GM11168 (cell line): Measurements from ENCODE around the gene IGF2.

Source experiments
- in situ Hi-C: fragments of 300-500 bp; cut with MboI; formaldehyde crosslinking; loops from one replicate; pipeline ENCODE4 v1.12.0; 2022; ENCODE audit warnings: low sequenced_read_pairs; ENCODE audit not compliant: unreplicated experiment

IGF2 gene

GRCh38 chr11:2171591-2172003 is 32.4 kb upstream of the IGF2 start, which contains the start of gene TH:
TSS of gene TH (minus strand) at chr11:2171815. CDS start at chr11:2171786, 29 bp downstream.
- in situ Hi-C loops, result no loop called here

DNA sequence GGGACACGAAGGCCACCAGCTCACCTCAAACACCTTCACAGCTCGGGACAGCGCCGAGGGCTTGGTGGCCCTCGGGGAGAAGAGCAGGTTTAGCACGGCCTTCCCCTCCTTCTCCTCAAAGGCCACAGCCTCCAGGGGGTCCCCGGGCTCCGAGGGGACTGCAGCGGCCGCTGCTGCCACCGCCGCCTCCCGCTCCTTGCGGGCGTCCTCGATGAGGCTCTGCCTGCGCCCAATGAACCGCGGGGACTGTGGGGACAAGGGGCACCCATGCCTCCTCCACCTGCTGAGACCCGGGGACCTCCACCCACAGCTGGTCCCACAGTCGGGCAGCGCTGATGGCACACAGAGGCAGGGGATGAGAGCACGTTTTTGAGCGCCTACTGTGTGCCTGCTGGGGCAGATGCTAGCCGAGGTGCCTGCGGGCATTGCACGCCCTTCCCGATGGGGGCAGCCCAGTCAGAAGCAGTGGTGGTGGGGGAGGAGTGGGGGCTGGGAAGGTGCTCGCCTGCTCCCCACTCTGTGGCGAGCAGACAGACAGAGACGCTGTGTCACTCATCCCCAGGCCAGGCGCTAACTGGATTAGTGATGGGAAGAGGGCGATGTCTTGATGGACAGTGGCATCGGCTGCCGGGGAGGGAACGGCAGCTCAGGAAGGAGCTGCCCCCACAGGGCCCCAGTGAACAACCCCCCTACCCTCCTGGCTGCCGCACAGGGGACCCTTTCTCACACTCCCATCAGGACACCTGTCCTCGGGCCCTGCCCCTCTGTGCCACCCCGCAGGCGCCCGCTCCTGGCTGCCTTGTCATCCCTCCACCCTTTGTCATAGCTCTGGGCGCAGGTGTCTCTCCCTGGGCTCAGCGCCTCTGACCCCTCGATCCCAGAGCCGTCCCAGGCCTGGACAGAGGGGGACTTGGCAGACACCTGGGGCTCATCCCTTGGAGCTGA is 30.7 kb upstream of the IGF2 start:
- in situ Hi-C loops, result no loop called here

DNA sequence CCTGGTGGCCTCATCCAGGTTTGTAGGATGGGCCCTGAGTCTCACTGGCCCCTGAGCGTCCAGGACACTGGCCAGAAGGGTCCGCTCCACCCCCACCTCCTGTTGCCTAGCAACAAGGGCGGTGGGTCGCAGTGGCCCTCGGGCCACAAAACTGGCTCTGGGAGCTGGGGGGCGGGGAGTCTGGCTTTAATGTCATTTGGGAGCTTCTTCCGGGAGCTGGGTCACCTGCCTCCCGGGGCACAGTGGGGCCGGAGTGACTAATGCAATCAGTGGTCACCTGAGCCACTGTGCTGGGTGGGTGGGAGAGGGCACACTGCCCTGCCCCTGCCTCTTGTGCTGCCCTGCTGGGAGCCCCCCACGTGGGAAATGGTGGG is 29.8 kb upstream of the IGF2 start:
- in situ Hi-C loops, result no loop called here

DNA sequence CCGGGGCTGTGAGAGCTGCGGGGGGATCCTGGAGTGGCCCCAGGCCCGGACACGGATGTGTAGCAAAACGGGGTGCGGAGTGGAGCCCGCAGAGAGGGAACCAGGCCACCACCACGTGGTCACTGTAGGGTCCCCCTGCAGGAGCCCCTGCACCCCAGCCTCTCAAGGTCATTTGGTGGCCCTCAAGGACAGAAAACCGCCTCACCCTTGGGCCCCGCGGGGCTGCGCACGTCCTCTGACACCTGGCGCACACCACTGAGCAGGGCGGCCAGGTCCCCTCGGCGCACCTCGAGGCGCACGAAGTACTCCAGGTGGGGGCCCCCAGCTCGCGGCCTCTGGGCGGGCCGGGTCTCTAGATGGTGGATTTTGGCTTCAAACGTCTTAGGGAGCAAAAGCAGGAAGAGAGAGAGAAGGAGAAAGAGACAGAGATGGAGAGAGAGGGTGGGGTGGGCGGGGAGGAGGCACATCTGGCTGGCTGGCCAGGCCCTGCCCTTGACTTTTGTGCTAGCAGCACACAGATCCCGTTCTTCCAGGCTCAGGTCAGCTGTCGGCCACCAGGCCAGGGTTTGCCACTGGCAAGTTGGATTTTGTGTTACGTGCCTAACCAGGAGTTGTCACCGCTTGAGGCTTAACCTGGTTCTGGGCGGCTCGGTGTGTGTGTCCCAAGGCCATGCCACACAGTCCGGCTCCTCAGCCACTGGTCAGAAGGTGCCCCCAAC is 29.3 kb upstream of the IGF2 start:
- in situ Hi-C loops, result no loop called here

- in situ Hi-C loops, result no loop called here
Measured at GRCh38 chr11:2167141-2168045, 28.2 kb upstream of the IGF2 start.

- in situ Hi-C loops, result no loop called here
Measured at GRCh38 chr11:2166091-2166851, 27.1 kb upstream of the IGF2 start.

DNA sequence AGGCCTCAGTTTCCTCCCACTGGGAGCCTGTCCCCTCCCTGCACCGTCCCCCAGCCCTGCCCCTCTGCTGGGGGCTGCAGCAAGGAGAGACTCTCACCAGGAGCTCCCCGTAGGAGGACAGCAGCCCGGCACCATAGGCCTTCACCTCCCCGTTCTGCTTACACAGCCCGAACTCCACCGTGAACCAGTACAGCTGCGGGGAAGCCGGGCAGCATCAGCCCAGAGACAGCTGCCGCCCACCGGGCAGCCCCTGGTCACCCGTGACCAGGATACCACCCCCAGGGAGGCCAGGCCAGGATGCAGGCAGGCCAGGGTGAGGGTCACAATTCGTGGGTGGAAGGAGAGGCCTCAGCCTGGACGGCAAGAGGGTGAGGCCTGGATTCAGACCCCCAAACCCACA is 26.4 kb upstream of the IGF2 start:
- in situ Hi-C loops, result no loop called here

GRCh38 chr11:2164861-2165555 is 25.8 kb upstream of the IGF2 start:
- in situ Hi-C loops, result no loop called here

- in situ Hi-C loops, result no loop called here
Measured at GRCh38 chr11:2164081-2164480, 24.9 kb upstream of the IGF2 start.

DNA sequence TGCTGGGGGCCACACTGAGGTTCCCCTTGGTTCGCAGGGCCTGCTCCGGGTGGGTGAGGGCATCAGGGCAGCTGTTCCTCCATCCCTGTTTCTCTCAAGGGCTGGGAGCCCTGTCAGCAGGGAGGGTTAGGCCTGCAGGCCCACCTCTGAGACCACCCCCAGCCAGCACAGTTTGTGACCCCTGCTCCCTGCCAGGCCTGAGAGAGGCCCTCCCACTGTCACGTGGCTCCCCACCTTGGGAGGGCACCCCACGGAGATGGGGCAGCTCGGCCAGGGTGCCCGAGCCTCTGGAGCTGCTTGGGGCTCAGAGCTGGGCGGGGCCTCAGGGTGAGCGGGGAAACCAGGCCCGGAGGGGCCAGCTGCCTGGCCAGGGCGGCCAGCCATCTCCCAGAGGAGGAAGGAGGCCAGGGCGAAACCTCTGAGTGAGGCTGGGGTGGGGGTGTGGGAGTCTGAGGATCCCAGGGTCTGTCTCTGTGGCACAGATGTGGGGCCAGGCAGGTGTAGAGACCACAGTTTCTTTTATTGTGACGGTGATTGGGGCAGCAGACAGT is 24.3 kb upstream of the IGF2 start:
- in situ Hi-C loops, result no loop called here

GRCh38 chr11:2160736-2161259 is 21.6 kb upstream of the IGF2 start, which contains the start of gene INS:
TSS of gene INS (minus strand) at chr11:2161209. CDS start at chr11:2160971, 238 bp downstream.
- in situ Hi-C loops, result no loop called here

- in situ Hi-C loops, result no loop called here
Measured at GRCh38 chr11:2159536-2160413, 20.6 kb upstream of the IGF2 start.

- in situ Hi-C loops, result no loop called here
Measured at GRCh38 chr11:2158966-2159365, 19.8 kb upstream of the IGF2 start.

GRCh38 chr11:2158296-2158737 is 19.1 kb upstream of the IGF2 start:
- in situ Hi-C loops, result no loop called here

DNA sequence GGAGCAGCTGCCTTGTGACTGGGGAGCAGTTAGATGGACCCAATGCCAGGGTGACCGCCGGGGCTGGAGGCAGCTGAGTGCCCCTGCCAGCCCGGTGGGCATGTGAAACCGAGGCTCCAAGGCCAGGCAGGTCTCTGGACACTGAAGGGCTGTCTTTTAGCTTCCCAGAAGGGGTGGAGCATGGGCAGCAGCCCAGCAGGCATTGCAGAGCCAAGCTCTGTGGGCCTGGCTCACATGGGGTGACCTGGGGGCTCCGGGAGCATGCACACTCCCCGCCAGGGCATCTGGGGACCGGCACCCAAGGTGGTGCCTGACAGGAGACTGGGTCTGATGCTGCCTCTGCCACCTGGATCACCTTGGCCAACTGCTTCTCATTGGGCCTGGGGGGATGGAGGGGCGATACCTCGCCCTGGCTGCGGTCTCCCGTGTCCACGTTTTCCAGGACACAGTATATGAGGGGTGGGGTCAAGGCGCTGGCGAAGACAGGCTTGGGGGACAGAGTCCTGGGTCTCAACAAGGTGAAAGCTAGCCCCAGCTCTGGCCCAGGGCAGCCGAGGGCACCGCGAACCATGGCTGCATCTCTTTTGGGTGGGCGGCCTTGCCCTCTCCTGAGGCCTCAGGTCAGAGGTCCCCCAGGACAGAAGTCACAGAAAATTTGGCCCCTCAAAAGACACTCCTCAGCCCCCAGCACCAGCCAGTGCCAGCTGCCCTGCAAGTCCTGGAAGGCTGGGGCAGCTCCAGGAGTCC is 18.3 kb upstream of the IGF2 start:
- in situ Hi-C loops, result no loop called here

DNA sequence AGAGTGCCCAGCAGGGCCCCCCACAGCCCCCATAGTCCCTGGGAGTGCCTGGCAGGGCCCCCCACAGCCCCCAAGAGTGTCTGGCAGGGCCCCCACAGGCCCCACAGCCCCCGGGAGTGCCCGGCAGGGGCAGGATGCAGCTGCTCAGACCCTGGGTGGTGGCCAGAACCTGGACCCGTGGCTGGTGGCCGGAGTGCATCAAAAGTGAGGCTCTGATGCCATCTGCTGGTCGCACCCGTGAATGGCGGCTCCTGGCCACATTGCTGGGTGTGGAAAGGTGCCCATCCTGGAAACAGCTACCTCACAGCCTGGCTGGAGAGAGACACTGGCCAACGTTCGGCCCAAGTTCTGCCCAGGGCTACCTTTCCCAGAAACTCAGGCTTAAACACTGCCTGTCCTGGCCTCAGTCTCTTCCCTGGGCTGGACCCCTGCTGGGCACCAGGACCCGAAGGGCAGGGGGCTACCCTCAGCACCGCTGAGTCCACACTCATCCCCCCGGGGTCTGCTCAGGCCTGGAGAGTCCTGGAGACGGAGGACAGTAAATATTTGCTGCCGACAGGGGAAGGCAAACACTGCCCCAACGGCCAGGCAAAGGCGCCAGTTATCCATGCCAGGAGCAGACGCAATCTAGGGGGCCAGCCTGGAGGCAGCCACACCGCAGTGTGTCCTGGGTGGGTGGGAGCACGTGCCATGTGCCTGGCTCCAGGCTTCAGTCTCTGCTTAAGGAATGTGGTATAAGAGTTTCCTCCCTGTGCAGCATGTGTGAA is 17.4 kb upstream of the IGF2 start:
- in situ Hi-C loops, result no loop called here
